Karpas-422 (cell line): ENCODE data around the gene PPTC7. TPM values are rescaled to one million over a fixed set of nuclear protein-coding genes. Genes with fewer than 3 reads are reported as not detected.
"Not testable (repeated sequence)": the region's sequence is repeated elsewhere in the genome, so short reads cannot be mapped to it uniquely, and the experiment has no call there.

Experiments used
- DNase-seq: peaks from one replicate; pipeline ENCODE4 v3.0.0-alpha.2; 2015
- H2AFZ ChIP-seq: fragments of 200-600 bp; sonication (generic); 2 replicates; pipeline ENCODE4 v1.6.1; 2014; ENCODE audit warnings: antibody characterized with exemption, low read length, mixed read lengths
- H3K27ac ChIP-seq: fragments of 200-600 bp; sonication (generic); 2 replicates; pipeline ENCODE4 v1.5.1; 2014; ENCODE audit warnings: mild to moderate bottlenecking, low read length, moderate library complexity
- H3K27me3 ChIP-seq: fragments of 200-600 bp; sonication (generic); 2 replicates; pipeline ENCODE4 v1.6.1; 2014; ENCODE audit warnings: low read length, mixed read lengths
- H3K36me3 ChIP-seq: fragments of 200-600 bp; sonication (generic); 2 replicates; pipeline ENCODE4 v1.6.1; 2014; ENCODE audit warnings: low read length, mixed read lengths; ENCODE audit not compliant: insufficient read depth
- H3K4me1 ChIP-seq: fragments of 200-600 bp; sonication (generic); 2 replicates; pipeline ENCODE4 v1.6.1; 2014; ENCODE audit warnings: mild to moderate bottlenecking, low read length, mixed read lengths
- H3K4me2 ChIP-seq: fragments of 200-600 bp; sonication (generic); 2 replicates; pipeline ENCODE4 v1.6.1; 2014; ENCODE audit warnings: low read length, low read depth, mild to moderate bottlenecking; ENCODE audit not compliant: poor library complexity, severe bottlenecking
- H3K4me3 ChIP-seq: fragments of 200-600 bp; sonication (generic); 2 replicates; pipeline ENCODE4 v1.5.1; 2014; ENCODE audit warnings: mild to moderate bottlenecking, antibody characterized with exemption, low read length, mixed read lengths
- H3K79me2 ChIP-seq: fragments of 200-600 bp; sonication (generic); 2 replicates; pipeline ENCODE4 v1.6.1; 2014; ENCODE audit warnings: mild to moderate bottlenecking, low read length, mixed read lengths
- H3K9ac ChIP-seq: fragments of 200-600 bp; sonication (generic); 2 replicates; pipeline ENCODE4 v1.6.0; 2014; ENCODE audit warnings: low read length
- H3K9me2 ChIP-seq: fragments of 200-600 bp; sonication (generic), shearing (Covaris generic); replicated peaks from 2 replicates; pipeline ENCODE4 v1.6.0; 2014; ENCODE audit warnings: mild to moderate bottlenecking, low read length, moderate library complexity; ENCODE audit not compliant: insufficient read depth
- H3K9me3 ChIP-seq: fragments of 300-700, 200-600 bp; sonication (generic); 2 replicates; pipeline ENCODE4 v1.6.1; 2014; ENCODE audit warnings: low read length, mixed read lengths
- H4K20me1 ChIP-seq: fragments of 200-600 bp; sonication (generic); 2 replicates; pipeline ENCODE4 v1.6.1; 2014; ENCODE audit warnings: mild to moderate bottlenecking, antibody characterized with exemption, low read length, low read depth; ENCODE audit not compliant: insufficient read depth
- total RNA-seq: library from RNA; depleted of rRNA; stranded (reverse); fragments of >200 nt; shearing (Covaris generic); gene quantifications from 2 replicates; pipeline ENCODE4 v1.2.3, GENCODE V29; 2014; ENCODE audit warnings: low replicate concordance

Gene PPTC7
- total RNA-seq, 1 experiment from 2014 or later = 27.4 TPM

DNA sequence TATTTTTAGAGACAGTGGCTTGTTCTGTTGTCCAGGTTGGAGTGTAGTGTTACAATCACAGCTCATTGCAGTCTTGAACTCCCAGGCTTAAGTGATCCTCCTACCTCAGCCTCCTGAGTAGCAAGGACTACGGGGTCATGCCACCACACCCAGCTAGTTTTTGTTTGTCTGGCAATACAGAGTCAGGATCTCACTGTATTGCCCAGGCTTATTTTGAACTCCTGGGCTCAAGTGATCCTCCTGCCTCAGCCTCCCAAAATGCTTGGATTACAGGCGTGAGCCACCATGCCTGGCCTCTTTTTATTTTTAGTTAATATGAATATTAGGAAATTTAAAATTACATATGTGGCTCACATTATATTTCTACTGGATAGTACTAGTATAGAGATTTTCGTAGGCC, 28.9 kb downstream of the PPTC7 start:
- peaks cover 18% of the 10 kb centered on the region for H3K36me3 ChIP-seq
- no peaks in the 10 kb centered on the region for H3K9me3 ChIP-seq
- no peak overlapping the region for H3K4me3 ChIP-seq
- no peak overlapping the region for H3K9ac ChIP-seq
- no peak overlapping the region for H2AFZ ChIP-seq
- H3K27ac ChIP-seq = no peak overlapping the region
- no peaks in the 10 kb centered on the region for H4K20me1 ChIP-seq
- peaks cover 98% of the 10 kb centered on the region for H3K79me2 ChIP-seq
- no peaks in the 10 kb centered on the region for H3K27me3 ChIP-seq
- no peaks in the 10 kb centered on the region for H3K9me2 ChIP-seq
- H3K4me1 ChIP-seq = peaks cover 7% of the 10 kb centered on the region
- H3K4me2 ChIP-seq = no peak overlapping the region
- DNase-seq = no peak

- H3K27me3 ChIP-seq = no peaks in the 10 kb centered on the region
- H3K9me3 ChIP-seq = no peaks in the 10 kb centered on the region
- no peak overlapping the region for H2AFZ ChIP-seq
- H3K79me2 ChIP-seq = peaks cover 98% of the 10 kb centered on the region
- no peaks in the 10 kb centered on the region for H3K9me2 ChIP-seq
- H3K4me3 ChIP-seq = no peak overlapping the region
- H3K27ac ChIP-seq = peak overlapping the region; percentile 32; the same call in 1 of the 2 replicates
- no peak overlapping the region for H3K9ac ChIP-seq
- peaks cover 2% of the 10 kb centered on the region for H3K4me1 ChIP-seq
- no peak overlapping the region for H3K4me2 ChIP-seq
- DNase-seq = no peak
- peaks cover 2% of the 10 kb centered on the region; the same call in 1 of the 2 replicates for H4K20me1 ChIP-seq
- H3K36me3 ChIP-seq = peaks cover 29% of the 10 kb centered on the region
These were observed 32.1 kb downstream of the PPTC7 start for GRCh38 chr12:110550981-110551380.

- Histone ChIP-seq H3K79me2 (peaks cover 94% of the 10 kb centered on the region), H3K36me3 (peaks cover 39% of the 10 kb centered on the region), H2AFZ (no peak overlapping the region), H3K9me3 (no peaks in the 10 kb centered on the region), H3K4me1 (no peaks in the 10 kb centered on the region), H3K9ac (no peak overlapping the region), H3K4me3 (no peak overlapping the region), H3K9me2 (no peaks in the 10 kb centered on the region), H3K27ac (peak overlapping the region; percentile 25; the same call in 1 of the 2 replicates), H3K27me3 (no peaks in the 10 kb centered on the region), H3K4me2 (no peak overlapping the region), H4K20me1 (peaks cover 2% of the 10 kb centered on the region; the same call in 1 of the 2 replicates)
- DNase-seq = no peak
These were observed 33.4 kb downstream of the PPTC7 start for GRCh38 chr12:110549716-110550115.

GRCh38 chr12:110548678-110549077, 34.4 kb downstream of the PPTC7 start:
- H3K36me3 ChIP-seq = peaks cover 42% of the 10 kb centered on the region
- no peak overlapping the region for H3K4me3 ChIP-seq
- no peak overlapping the region for H3K9ac ChIP-seq

GRCh38 chr12:110547090-110547489, 36.0 kb downstream of the PPTC7 start:
- H3K4me1 ChIP-seq = 0 out of 2 replicates have a peak, but pooled peaks cover under 1% of the 10 kb centered on the region
- peaks cover 91% of the 10 kb centered on the region for H3K79me2 ChIP-seq
- no peak overlapping the region for H3K27ac ChIP-seq
- peaks cover 2% of the 10 kb centered on the region; the same call in 1 of the 2 replicates for H4K20me1 ChIP-seq
- H3K27me3 ChIP-seq = no peaks in the 10 kb centered on the region
- H3K36me3 ChIP-seq = peaks cover 52% of the 10 kb centered on the region
- no peak overlapping the region for H3K4me2 ChIP-seq
- H3K9ac ChIP-seq = no peak overlapping the region
- no peak overlapping the region for H3K4me3 ChIP-seq
- no peaks in the 10 kb centered on the region for H3K9me2 ChIP-seq
- no peak for DNase-seq
- no peaks in the 10 kb centered on the region for H3K9me3 ChIP-seq
- no peak overlapping the region for H2AFZ ChIP-seq

More at GRCh38 chr12:110548678-110549077, 34.4 kb downstream of the PPTC7 start:
- H3K4me2 ChIP-seq = no peak overlapping the region
- H3K27me3 ChIP-seq = no peaks in the 10 kb centered on the region
- H4K20me1 ChIP-seq = peaks cover 2% of the 10 kb centered on the region; the same call in 1 of the 2 replicates
- peaks cover 91% of the 10 kb centered on the region for H3K79me2 ChIP-seq
- H3K4me1 ChIP-seq = no peaks in the 10 kb centered on the region
- no peak overlapping the region for H2AFZ ChIP-seq
- no peak for DNase-seq
- H3K9me2 ChIP-seq = no peaks in the 10 kb centered on the region
- no peak overlapping the region for H3K27ac ChIP-seq
- H3K9me3 ChIP-seq = no peaks in the 10 kb centered on the region

DNA sequence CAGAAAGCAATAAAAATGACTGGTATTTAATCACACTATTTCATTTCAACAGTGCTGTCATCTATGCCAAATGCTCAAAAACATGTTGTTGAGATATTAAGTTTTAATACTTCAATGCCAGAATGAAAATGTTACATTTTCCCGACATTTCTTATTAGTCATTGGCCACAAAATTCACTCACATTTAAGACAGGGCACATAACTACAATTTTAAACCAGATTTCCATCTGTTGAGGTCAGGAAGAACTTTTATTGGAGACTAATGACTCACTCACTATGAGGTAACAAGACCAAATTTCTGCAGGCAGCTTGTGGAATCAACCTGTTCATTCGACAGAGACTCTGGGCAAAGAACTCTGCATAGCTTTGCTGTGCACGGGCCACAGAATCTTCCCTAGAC, 36.8 kb downstream of the PPTC7 start:
- H4K20me1 ChIP-seq = peaks cover 2% of the 10 kb centered on the region; the same call in 1 of the 2 replicates
- peaks cover 89% of the 10 kb centered on the region for H3K79me2 ChIP-seq
- no peaks in the 10 kb centered on the region for H3K9me2 ChIP-seq
- H3K36me3 ChIP-seq = peaks cover 45% of the 10 kb centered on the region
- no peak overlapping the region for H3K27ac ChIP-seq
- H3K9ac ChIP-seq = no peak overlapping the region
- no peaks in the 10 kb centered on the region for H3K27me3 ChIP-seq
- no peak overlapping the region for H3K4me2 ChIP-seq
- no peak overlapping the region for H2AFZ ChIP-seq
- no peak for DNase-seq
- peaks cover 8% of the 10 kb centered on the region; the same call in 1 of the 2 replicates for H3K4me1 ChIP-seq
- H3K4me3 ChIP-seq = no peak overlapping the region
- H3K9me3 ChIP-seq = no peaks in the 10 kb centered on the region

GRCh38 chr12:110545812-110546211, 37.3 kb downstream of the PPTC7 start:
- Histone ChIP-seq H4K20me1 (peaks cover 2% of the 10 kb centered on the region; the same call in 1 of the 2 replicates), H3K27me3 (no peaks in the 10 kb centered on the region), H3K9ac (no peak overlapping the region), H3K36me3 (peaks cover 42% of the 10 kb centered on the region), H3K79me2 (peaks cover 84% of the 10 kb centered on the region), H3K9me3 (no peaks in the 10 kb centered on the region), H3K4me1 (peaks cover 12% of the 10 kb centered on the region; the same call in 1 of the 2 replicates), H3K4me3 (no peak overlapping the region), H2AFZ (no peak overlapping the region), H3K4me2 (no peak overlapping the region), H3K9me2 (no peaks in the 10 kb centered on the region), H3K27ac (no peak overlapping the region)
- DNase-seq = no peak

- H3K9ac ChIP-seq, H3K4me3 ChIP-seq, H3K9me2 ChIP-seq, H3K27ac ChIP-seq, H4K20me1 ChIP-seq, H3K9me3 ChIP-seq, DNase-seq, H3K4me2 ChIP-seq, H3K27me3 ChIP-seq, H2AFZ ChIP-seq: not testable (repeated sequence)
- H3K79me2 ChIP-seq = peaks cover 81% of the 10 kb centered on the region
- H3K36me3 ChIP-seq = peaks cover 39% of the 10 kb centered on the region
- peaks cover 17% of the 10 kb centered on the region for H3K4me1 ChIP-seq
These were observed 37.9 kb downstream of the PPTC7 start for GRCh38 chr12:110545259-110545658.
